Panc1 (cell line): ENCODE measurements around the gene IQGAP1. TPM values are rescaled to one million over a fixed set of nuclear protein-coding genes. Genes with fewer than 3 reads are reported as not detected.

Source experiments
- ATAC-seq: fragments of 200-7000 bp; cut with Tn5 transposase; 2 replicates; pipeline ENCODE4 v1.9.1; 2020; ENCODE audit warnings: mild to moderate bottlenecking, moderate library complexity
- BruUV-seq: library from RNA; stranded (reverse); fragments of 400-500 nt; replicated peaks from 2 replicates; lab custom pipeline; 2021; lab: Mats Ljungman, UMichigan
- CTCF ChIA-PET: fragments of 300-600 bp; sonication (Branson Sonifier 250); formaldehyde crosslinking; loops from one replicate; lab custom pipeline; 2022; ENCODE audit warnings: antibody characterized with exemption; lab: Charles Lee
- POLR2A ChIA-PET: fragments of 300-600 bp; sonication (Branson Sonifier 250); formaldehyde crosslinking; loops from one replicate; lab custom pipeline; 2022; ENCODE audit warnings: antibody characterized with exemption; lab: Charles Lee
- DNase-seq: peaks from one replicate; pipeline ENCODE4 v3.0.0-alpha.2; 2010; ENCODE audit warnings: low read depth, low spot score
- H3K27ac ChIP-seq: 2 replicates; pipeline ENCODE4 v1.5.1; 2011; ENCODE audit warnings: mild to moderate bottlenecking, low read length, inconsistent platforms
- H3K27me3 ChIP-seq: fragments of 200-500 bp; sonication (Bioruptor generic); 2 replicates; pipeline ENCODE4 v1.6.0; 2014; ENCODE audit warnings: low read length, inconsistent platforms; ENCODE audit not compliant: control insufficient read depth, insufficient read depth
- H3K36me3 ChIP-seq: fragments of 200-500 bp; sonication (Bioruptor generic); 2 replicates; pipeline ENCODE4 v1.5.1; 2014; ENCODE audit warnings: inconsistent platforms, mild to moderate bottlenecking, low read length, moderate library complexity; ENCODE audit not compliant: control insufficient read depth, insufficient read depth
- H3K4me1 ChIP-seq: 2 replicates; pipeline ENCODE4 v1.5.1; 2011; ENCODE audit warnings: inconsistent platforms, mild to moderate bottlenecking, low read length, moderate library complexity; ENCODE audit not compliant: control insufficient read depth, insufficient read depth
- H3K4me3 ChIP-seq, 2 experiments: 2 replicates each; pipeline ENCODE4 v1.5.1; 2011 to 2012; ENCODE audit warnings: low read depth in 2 of 2, low read length in 2 of 2, mild to moderate bottlenecking in 2 of 2, inconsistent platforms in 1 of 2, moderate library complexity in 1 of 2
- H3K9me3 ChIP-seq: fragments of 200-500 bp; sonication (Bioruptor generic); 2 replicates; pipeline ENCODE4 v1.5.1; 2014; ENCODE audit warnings: low read depth, mild to moderate bottlenecking, inconsistent platforms, low read length, moderate library complexity; ENCODE audit not compliant: control insufficient read depth, insufficient read depth
- POLR2AphosphoS5 ChIP-seq: IDR thresholded peaks from 2 replicates; pipeline ENCODE4 v1.6.1; 2012; ENCODE audit warnings: mild to moderate bottlenecking, low read depth, low read length, moderate library complexity
- REST ChIP-seq, 2 experiments: IDR thresholded peaks; 2 replicates each; pipeline ENCODE4 v1.6.1; 2011 to 2012; ENCODE audit warnings: low read depth in 2 of 2, control low read depth in 1 of 2, low read length in 1 of 2, mild to moderate bottlenecking in 1 of 2, moderate library complexity in 1 of 2; ENCODE audit not compliant: insufficient read depth in 1 of 2
- SIN3A ChIP-seq: IDR thresholded peaks from 2 replicates; pipeline ENCODE4 v1.6.1; 2012; ENCODE audit warnings: low read depth, mild to moderate bottlenecking, low read length, moderate library complexity, borderline replicate concordance; ENCODE audit not compliant: insufficient read depth
- TCF7L2 ChIP-seq: IDR thresholded peaks from 2 replicates; pipeline ENCODE4 v1.6.1; 2011; ENCODE audit warnings: mild to moderate bottlenecking, low read depth, low read length, inconsistent platforms
- in situ Hi-C: cut with HindIII; loops from 2 replicates; pipeline ENCODE4 v1.10.0; 2016; ENCODE audit warnings: low sequenced_read_pairs, low pct_unique_long_range_greater_than_20kb
- intact Hi-C: fragments of 100-400 bp; cut with micrococcal nuclease; formaldehyde crosslinking; loops from one replicate; pipeline ENCODE4 v1.10.0; 2022; ENCODE audit not compliant: unreplicated experiment
- total RNA-seq: library from RNA; stranded (reverse); gene quantifications from one replicate; pipeline ENCODE4 v1.2.1, GENCODE V29; 2021; ENCODE audit not compliant: unreplicated experiment
- TF ChIP-seq, protein P1 (sequence below): fragments of 450-650 bp; IDR thresholded peaks from 2 replicates; pipeline ENCODE4 v1.5.1; 2017; ENCODE audit warnings: mild to moderate bottlenecking

IQGAP1 gene
- total RNA-seq, 1 experiment from 2014 or later, result 228 TPM

DNA sequence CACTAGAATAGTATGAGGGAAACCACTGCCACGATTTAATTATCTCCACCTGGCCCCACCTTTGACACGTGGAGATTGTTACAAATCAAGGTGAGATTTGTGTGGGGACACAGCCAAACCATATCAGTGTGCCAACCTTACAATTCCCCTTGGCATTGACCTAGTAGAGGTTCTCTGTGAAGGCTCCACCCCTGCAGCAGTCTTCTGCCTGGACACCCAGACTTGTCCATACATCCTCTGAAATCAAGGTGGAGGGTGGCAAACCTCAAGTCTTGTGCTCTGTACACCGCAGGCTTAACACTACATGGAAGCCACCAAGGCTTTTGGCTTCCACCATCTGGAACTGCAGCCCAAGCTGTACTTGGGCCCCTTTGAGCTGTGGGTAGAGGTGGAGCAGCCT is 8.8 kb upstream of the IQGAP1 start:
- TF ChIP-seq SIN3A, result no peak
- ChIA-PET CTCF (interaction anchor here (0.6 kb wide), 1 partner anchor 190 kb away, joined by 5 read pairs; no protein-coding TSS in a partner anchor), POLR2A (no interaction called here)
- intact Hi-C loops, result no loop called here
- H3K36me3 ChIP-seq, result no peaks in the 10 kb centered on the region
- H3K4me1 ChIP-seq, result no peaks in the 10 kb centered on the region
- in situ Hi-C loops, result no loop called here
- ATAC-seq, result no peak
- H3K4me3 ChIP-seq, result no peak overlapping the region
- no peak for DNase-seq
- H3K27ac ChIP-seq, result no peak overlapping the region
- no peaks in the 10 kb centered on the region for H3K27me3 ChIP-seq
- H3K9me3 ChIP-seq, result peaks cover 6% of the 10 kb centered on the region; the same call in 1 of the 2 replicates
- BruUV-seq, result no TSS peak

GRCh38 chr15:90381515-90381914 is 6.5 kb upstream of the IQGAP1 start:
- intact Hi-C loops, result no loop called here

GRCh38 chr15:90382320-90382719 is 5.7 kb upstream of the IQGAP1 start:
- CTCF ChIA-PET, result no interaction called here
- Histone ChIP-seq H3K9me3 (peaks cover 6% of the 10 kb centered on the region; the same call in 1 of the 2 replicates), H3K27ac (no peak overlapping the region), H3K27me3 (no peaks in the 10 kb centered on the region), H3K4me1 (no peaks in the 10 kb centered on the region), H3K4me3 (no peak overlapping the region), H3K36me3 (no peaks in the 10 kb centered on the region)
- in situ Hi-C loops, result no loop called here
- POLR2A ChIA-PET, result no interaction called here
- no TSS peak for BruUV-seq
- no peak for DNase-seq
- TF ChIP-seq REST (IDR thresholded peaks at IDR 0.05; ENCODE audit: insufficient read depth in 1 of 2, low read depth in 2 of 2, low read length in 1 of 2) (no peak), POLR2AphosphoS5 (no peak), SIN3A (no peak), TCF7L2 (no peak)
- TF ChIP-seq, protein P1, sequence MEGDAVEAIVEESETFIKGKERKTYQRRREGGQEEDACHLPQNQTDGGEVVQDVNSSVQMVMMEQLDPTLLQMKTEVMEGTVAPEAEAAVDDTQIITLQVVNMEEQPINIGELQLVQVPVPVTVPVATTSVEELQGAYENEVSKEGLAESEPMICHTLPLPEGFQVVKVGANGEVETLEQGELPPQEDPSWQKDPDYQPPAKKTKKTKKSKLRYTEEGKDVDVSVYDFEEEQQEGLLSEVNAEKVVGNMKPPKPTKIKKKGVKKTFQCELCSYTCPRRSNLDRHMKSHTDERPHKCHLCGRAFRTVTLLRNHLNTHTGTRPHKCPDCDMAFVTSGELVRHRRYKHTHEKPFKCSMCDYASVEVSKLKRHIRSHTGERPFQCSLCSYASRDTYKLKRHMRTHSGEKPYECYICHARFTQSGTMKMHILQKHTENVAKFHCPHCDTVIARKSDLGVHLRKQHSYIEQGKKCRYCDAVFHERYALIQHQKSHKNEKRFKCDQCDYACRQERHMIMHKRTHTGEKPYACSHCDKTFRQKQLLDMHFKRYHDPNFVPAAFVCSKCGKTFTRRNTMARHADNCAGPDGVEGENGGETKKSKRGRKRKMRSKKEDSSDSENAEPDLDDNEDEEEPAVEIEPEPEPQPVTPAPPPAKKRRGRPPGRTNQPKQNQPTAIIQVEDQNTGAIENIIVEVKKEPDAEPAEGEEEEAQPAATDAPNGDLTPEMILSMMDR, result no peak
- ATAC-seq, result no peak
- intact Hi-C loops, result no loop called here

More at GRCh38 chr15:90381515-90381914, 6.5 kb upstream of the IQGAP1 start:
- Histone ChIP-seq H3K27me3 (no peaks in the 10 kb centered on the region), H3K27ac (no peak overlapping the region), H3K9me3 (peaks cover 6% of the 10 kb centered on the region; the same call in 1 of the 2 replicates), H3K36me3 (no peaks in the 10 kb centered on the region), H3K4me3 (no peak overlapping the region), H3K4me1 (no peaks in the 10 kb centered on the region)
- ChIA-PET CTCF (no interaction called here), POLR2A (interaction anchor here (0.6 kb wide), 1 partner anchor 44 kb away, joined by 3 read pairs; no protein-coding TSS in a partner anchor)
- BruUV-seq, result no TSS peak
- TF ChIP-seq POLR2AphosphoS5, result no peak
- DNase-seq (no peak), ATAC-seq (no peak)
- in situ Hi-C loops, result no loop called here
